Activated CD8-positive, alpha-beta memory T cell treated with anti-CD3 and anti-CD28 coated beads, Interleukin-2, amount 10 ng/mL, durations not matched to agents 7 days and 5 days (primary cell): Measurements from ENCODE around the gene MRPS35. TPM values are rescaled to one million over a fixed set of nuclear protein-coding genes. Genes with fewer than 3 reads are reported as not detected.
A peak's percentile ranks its signal among the peaks of the same experiment; 100 is the strongest.

Source experiments
- ATAC-seq: fragments of 150-1000 bp; cut with Tn5 transposase; one replicate; pipeline ENCODE4 v1.10.0; 2021; ENCODE audit warnings: moderate library complexity
- CTCF ChIA-PET: fragments of 350-600 bp; sonication (Branson Sonifier 250); formaldehyde crosslinking; loops from one replicate; lab custom pipeline; 2021; ENCODE audit warnings: antibody characterized with exemption; lab: Charles Lee
- DNase-seq: peaks from one replicate; pipeline ENCODE4 v3.0.0-alpha.2; 2020
- H3K27ac Mint-ChIP-seq: one replicate; pipeline ENCODE4 v1.8.0; 2021; ENCODE audit warnings: mild to moderate bottlenecking, mixed read lengths
- H3K27me3 Mint-ChIP-seq: one replicate; pipeline ENCODE4 v1.8.0; 2021; ENCODE audit warnings: mixed read lengths
- H3K36me3 Mint-ChIP-seq: one replicate; pipeline ENCODE4 v1.8.0; 2021; ENCODE audit warnings: mild to moderate bottlenecking, mixed read lengths
- H3K4me1 Mint-ChIP-seq: one replicate; pipeline ENCODE4 v1.8.0; 2021; ENCODE audit warnings: mixed read lengths
- H3K4me3 Mint-ChIP-seq: one replicate; pipeline ENCODE4 v1.8.0; 2021; ENCODE audit warnings: mild to moderate bottlenecking, moderate library complexity, mixed read lengths
- H3K9me3 Mint-ChIP-seq: one replicate; pipeline ENCODE4 v1.8.0; 2022; ENCODE audit warnings: low read depth, mixed read lengths
- total RNA-seq, 2 experiments: library from RNA; stranded (reverse); gene quantifications; one replicate each; pipeline ENCODE4 v1.2.3, GENCODE V29; 2021

Gene MRPS35
- total RNA-seq, 2 experiments from 2014 or later, result 28.8 to 39.9 TPM

- Mint-ChIP-seq H3K27ac (no peak overlapping the region), H3K4me1 (no peaks in the 10 kb centered on the region), H3K4me3 (no peak overlapping the region), H3K9me3 (no peaks in the 10 kb centered on the region), H3K36me3 (no peaks in the 10 kb centered on the region), H3K27me3 (peaks cover 2% of the 10 kb centered on the region)
- ATAC-seq (no peak), DNase-seq (no peak)
- CTCF ChIA-PET, result interaction anchor here (0.9 kb wide), 1 partner anchor 37 kb away, joined by 3 read pairs; no protein-coding TSS in a partner anchor
Observed at GRCh38 chr12:27689558-27690180, 21.0 kb upstream of the MRPS35 start.

GRCh38 chr12:27693403-27693802, 17.2 kb upstream of the MRPS35 start:
- Mint-ChIP-seq H3K27me3 (peaks cover 10% of the 10 kb centered on the region), H3K4me3 (no peak overlapping the region), H3K4me1 (no peaks in the 10 kb centered on the region), H3K36me3 (no peaks in the 10 kb centered on the region), H3K27ac (no peak overlapping the region), H3K9me3 (no peaks in the 10 kb centered on the region)
- DNase-seq, result no peak
- CTCF ChIA-PET, result no interaction called here
- ATAC-seq, result no peak

- ATAC-seq, result no peak
- DNase-seq, result no peak
- peaks cover 20% of the 10 kb centered on the region for H3K27me3 Mint-ChIP-seq
- H3K36me3 Mint-ChIP-seq, result no peaks in the 10 kb centered on the region
- H3K4me3 Mint-ChIP-seq, result no peak overlapping the region
- no peaks in the 10 kb centered on the region for H3K9me3 Mint-ChIP-seq
- no peak overlapping the region for H3K27ac Mint-ChIP-seq
- CTCF ChIA-PET, result interaction anchor here (0.6 kb wide), 1 partner anchor 1634 kb away, joined by 4 read pairs; no protein-coding TSS in a partner anchor
- no peaks in the 10 kb centered on the region for H3K4me1 Mint-ChIP-seq
Observed at GRCh38 chr12:27695556-27696292, 14.9 kb upstream of the MRPS35 start.

GRCh38 chr12:27696293-27696652, 14.4 kb upstream of the MRPS35 start, which contains the start of gene REP15:
TSS of gene REP15 (plus strand) at chr12:27696447. CDS start at chr12:27696563, 116 bp downstream.
- no peaks in the 10 kb centered on the region for H3K36me3 Mint-ChIP-seq
- H3K9me3 Mint-ChIP-seq, result no peaks in the 10 kb centered on the region
- no peak within 1 kb of the TSS for H3K4me3 Mint-ChIP-seq
- ATAC-seq (no peak), DNase-seq (no peak)
- H3K27me3 Mint-ChIP-seq, result peaks cover 24% of the 10 kb centered on the region
- H3K27ac Mint-ChIP-seq, result no peak within 1 kb of the TSS
- CTCF ChIA-PET, result interaction anchor here (0.6 kb wide), 1 partner anchor 1633 kb away, joined by 4 read pairs; no protein-coding TSS in a partner anchor
- H3K4me1 Mint-ChIP-seq, result no peaks in the 10 kb centered on the region

- H3K9me3 Mint-ChIP-seq, result no peaks in the 10 kb centered on the region
- CTCF ChIA-PET, result interaction anchor here (0.6 kb wide), 1 partner anchor 1633 kb away, joined by 4 read pairs; no protein-coding TSS in a partner anchor
- ATAC-seq, result no peak
- peaks cover 29% of the 10 kb centered on the region for H3K27me3 Mint-ChIP-seq
- H3K36me3 Mint-ChIP-seq, result no peaks in the 10 kb centered on the region
- H3K4me3 Mint-ChIP-seq, result no peak overlapping the region
- no peak for DNase-seq
- no peak overlapping the region for H3K27ac Mint-ChIP-seq
- no peaks in the 10 kb centered on the region for H3K4me1 Mint-ChIP-seq
Observed at GRCh38 chr12:27696864-27697564, 13.6 kb upstream of the MRPS35 start.

GRCh38 chr12:27703720-27704452, 6.7 kb upstream of the MRPS35 start:
- peak; percentile 92 for ATAC-seq
- no peaks in the 10 kb centered on the region for H3K36me3 Mint-ChIP-seq
- DNase-seq, result peak; percentile 83
- peaks cover 33% of the 10 kb centered on the region for H3K27me3 Mint-ChIP-seq
- CTCF ChIA-PET, result interaction anchor here (1.0 to 1.3 kb wide), 3 partner anchors 9 to 233 kb away, joined by 3 read pairs; no protein-coding TSS in a partner anchor
- no peaks in the 10 kb centered on the region for H3K4me1 Mint-ChIP-seq
- H3K27ac Mint-ChIP-seq, result no peak overlapping the region
- H3K9me3 Mint-ChIP-seq, result no peaks in the 10 kb centered on the region
- H3K4me3 Mint-ChIP-seq, result no peak overlapping the region

GRCh38 chr12:27705263-27705662, 5.4 kb upstream of the MRPS35 start:
- peaks cover 30% of the 10 kb centered on the region for H3K27me3 Mint-ChIP-seq
- no peak overlapping the region for H3K4me3 Mint-ChIP-seq
- no peaks in the 10 kb centered on the region for H3K4me1 Mint-ChIP-seq
- no peak overlapping the region for H3K27ac Mint-ChIP-seq
- ATAC-seq, result no peak
- no peaks in the 10 kb centered on the region for H3K36me3 Mint-ChIP-seq
- no peaks in the 10 kb centered on the region for H3K9me3 Mint-ChIP-seq
- CTCF ChIA-PET, result interaction anchor here (1.0 kb wide), 2 partner anchors 28 to 32 kb away, joined by 3 read pairs; no protein-coding TSS in a partner anchor
- no peak for DNase-seq

- Mint-ChIP-seq H3K36me3 (peaks cover 6% of the 10 kb centered on the region), H3K27me3 (peaks cover 15% of the 10 kb centered on the region), H3K27ac (no peak overlapping the region), H3K4me3 (no peak overlapping the region), H3K9me3 (no peaks in the 10 kb centered on the region), H3K4me1 (peaks cover 10% of the 10 kb centered on the region)
- ATAC-seq, result no peak
- DNase-seq, result no peak
- CTCF ChIA-PET, result interaction anchor here (0.7 kb wide), 1 partner anchor 557 kb away, joined by 3 read pairs; no protein-coding TSS in a partner anchor
Observed at GRCh38 chr12:27707216-27707615, 3.4 kb upstream of the MRPS35 start.

- peak overlapping the region; percentile 94 for H3K4me3 Mint-ChIP-seq
Observed at GRCh38 chr12:27709212-27709931, 1.3 kb upstream of the MRPS35 start.

GRCh38 chr12:27709932-27710591, 570 bp upstream of the MRPS35 start:
- H3K9me3 Mint-ChIP-seq, result no peaks in the 10 kb centered on the region
- H3K36me3 Mint-ChIP-seq, result peaks cover 17% of the 10 kb centered on the region
- CTCF ChIA-PET, result interaction anchor here (1.6 to 2.4 kb wide), 2 partner anchors 58 to 112 kb away, joined by 3 to 8 read pairs; no protein-coding TSS in a partner anchor
- peak; percentile 45 for ATAC-seq
- H3K4me1 Mint-ChIP-seq, result peaks cover 18% of the 10 kb centered on the region
- peak overlapping the region; percentile 95 for H3K27ac Mint-ChIP-seq
- H3K4me3 Mint-ChIP-seq, result peak overlapping the region; percentile 94
- H3K27me3 Mint-ChIP-seq, result peaks cover 11% of the 10 kb centered on the region
- no peak for DNase-seq

More at GRCh38 chr12:27709212-27709931, 1.3 kb upstream of the MRPS35 start:
- peaks cover 18% of the 10 kb centered on the region for H3K4me1 Mint-ChIP-seq
- H3K27me3 Mint-ChIP-seq, result peaks cover 11% of the 10 kb centered on the region
- no peak for ATAC-seq
- no peak overlapping the region for H3K27ac Mint-ChIP-seq
- no peaks in the 10 kb centered on the region for H3K9me3 Mint-ChIP-seq
- DNase-seq, result no peak
- CTCF ChIA-PET, result interaction anchor here (1.6 to 2.4 kb wide), 2 partner anchors 57 to 113 kb away, joined by 3 to 8 read pairs; no protein-coding TSS in a partner anchor
- peaks cover 14% of the 10 kb centered on the region for H3K36me3 Mint-ChIP-seq

GRCh38 chr12:27711317-27711682, 668 bp downstream of the MRPS35 start:
- peak overlapping the region; percentile 95 for H3K27ac Mint-ChIP-seq
- ATAC-seq, result peak; percentile 18
- H3K36me3 Mint-ChIP-seq, result peaks cover 19% of the 10 kb centered on the region
- H3K27me3 Mint-ChIP-seq, result peaks cover 11% of the 10 kb centered on the region
- H3K9me3 Mint-ChIP-seq, result no peaks in the 10 kb centered on the region
- CTCF ChIA-PET, result interaction anchor here (1.2 kb wide), 1 partner anchor 11 kb away, joined by 3 read pairs; no protein-coding TSS in a partner anchor
- DNase-seq, result peak; percentile 41
- H3K4me3 Mint-ChIP-seq, result peak overlapping the region; percentile 94
- H3K4me1 Mint-ChIP-seq, result peaks cover 18% of the 10 kb centered on the region
